SHP77 (cell line): Measurements from ENCODE around the gene ZBTB1.
A peak's percentile ranks its signal among the peaks of the same experiment; 100 is the strongest.
"Not testable (repeated sequence)": the region's sequence is repeated elsewhere in the genome, so short reads cannot be mapped to it uniquely, and the experiment has no call there.

Experiments
- DNase-seq, 2 experiments: peaks; one replicate each; lab custom pipeline; 2025; lab: John Stamatoyannopoulos, UW

The ZBTB1 gene

DNA sequence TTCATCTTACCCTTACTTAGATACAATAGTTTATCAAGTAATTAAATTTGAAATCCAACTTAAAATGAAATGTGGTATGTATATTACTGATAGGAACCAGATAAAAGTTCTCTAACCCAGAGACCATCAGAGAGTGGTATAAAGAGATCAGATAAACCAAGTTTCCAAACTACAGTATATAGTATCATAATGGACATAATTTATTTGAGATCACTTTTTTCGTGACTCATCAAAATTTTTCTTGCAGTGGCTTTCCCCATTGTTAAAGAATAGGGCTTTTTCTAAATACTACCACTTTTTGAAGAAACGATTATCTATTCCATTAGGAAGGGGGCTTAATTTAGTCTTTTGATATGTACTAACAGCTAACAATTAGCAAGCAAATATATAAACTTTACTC, 20.8 kb downstream of the ZBTB1 start:
- no peak for DNase-seq

- DNase-seq = no peak
Observed at GRCh38 chr14:64531567-64531966, 27.0 kb downstream of the ZBTB1 start.

DNA sequence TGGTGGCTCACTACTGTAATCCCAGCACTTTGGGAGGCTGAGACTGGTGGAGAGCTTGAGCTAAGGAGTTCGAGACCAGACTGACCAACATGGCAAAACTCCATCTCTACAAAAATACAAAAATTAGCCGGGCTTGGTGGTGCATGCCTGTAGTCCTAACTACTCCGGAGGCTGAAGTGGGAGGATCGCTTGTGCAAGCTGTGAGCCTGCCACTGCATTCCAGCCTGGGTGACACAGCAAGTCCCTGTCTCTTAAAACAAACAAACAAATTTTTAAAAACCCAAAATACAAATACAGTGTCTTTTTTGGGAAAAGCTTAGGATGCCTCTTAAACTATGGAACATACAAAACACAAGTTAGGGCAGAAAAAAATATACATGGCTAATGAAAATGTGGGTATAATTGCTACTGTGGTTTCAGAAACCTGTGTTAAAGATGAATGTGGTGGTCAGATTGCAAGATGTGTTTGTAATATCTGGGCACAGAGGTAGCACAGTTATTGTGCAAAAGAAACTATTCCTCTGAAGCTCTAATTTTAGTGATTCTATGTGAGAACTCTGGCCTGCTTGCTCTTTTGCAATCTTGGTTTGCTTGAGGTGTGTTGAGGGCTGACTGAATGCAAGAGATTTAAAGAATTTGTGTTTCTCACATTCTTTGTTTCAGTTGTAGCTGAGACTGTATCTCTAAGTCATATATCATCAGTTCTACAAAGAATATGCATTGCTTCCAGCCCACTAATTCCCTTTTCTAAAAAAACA, 32.1 kb downstream of the ZBTB1 start:
- DNase-seq = no peak

GRCh38 chr14:64540208-64541202, 35.9 kb downstream of the ZBTB1 start, which contains the start of gene HSPA2:
HSPA2 (plus strand) TSS chr14:64540741; CDS start chr14:64540850, 109 bp downstream.
- DNase-seq = peak; percentile 96

DNA sequence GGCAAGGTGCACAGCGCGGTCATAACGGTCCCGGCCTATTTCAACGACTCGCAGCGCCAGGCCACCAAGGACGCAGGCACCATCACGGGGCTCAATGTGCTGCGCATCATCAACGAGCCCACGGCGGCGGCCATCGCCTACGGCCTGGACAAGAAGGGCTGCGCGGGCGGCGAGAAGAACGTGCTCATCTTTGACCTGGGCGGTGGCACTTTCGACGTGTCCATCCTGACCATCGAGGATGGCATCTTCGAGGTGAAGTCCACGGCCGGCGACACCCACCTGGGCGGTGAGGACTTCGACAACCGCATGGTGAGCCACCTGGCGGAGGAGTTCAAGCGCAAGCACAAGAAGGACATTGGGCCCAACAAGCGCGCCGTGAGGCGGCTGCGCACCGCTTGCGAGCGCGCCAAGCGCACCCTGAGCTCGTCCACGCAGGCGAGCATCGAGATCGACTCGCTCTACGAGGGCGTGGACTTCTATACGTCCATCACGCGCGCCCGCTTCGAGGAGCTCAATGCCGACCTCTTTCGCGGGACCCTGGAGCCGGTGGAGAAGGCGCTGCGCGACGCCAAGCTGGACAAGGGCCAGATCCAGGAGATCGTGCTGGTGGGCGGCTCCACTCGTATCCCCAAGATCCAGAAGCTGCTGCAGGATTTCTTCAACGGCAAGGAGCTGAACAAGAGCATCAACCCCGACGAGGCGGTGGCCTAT, 36.8 kb downstream of the ZBTB1 start:
- DNase-seq = peak in 1 of 2 experiments; percentile 47

DNA sequence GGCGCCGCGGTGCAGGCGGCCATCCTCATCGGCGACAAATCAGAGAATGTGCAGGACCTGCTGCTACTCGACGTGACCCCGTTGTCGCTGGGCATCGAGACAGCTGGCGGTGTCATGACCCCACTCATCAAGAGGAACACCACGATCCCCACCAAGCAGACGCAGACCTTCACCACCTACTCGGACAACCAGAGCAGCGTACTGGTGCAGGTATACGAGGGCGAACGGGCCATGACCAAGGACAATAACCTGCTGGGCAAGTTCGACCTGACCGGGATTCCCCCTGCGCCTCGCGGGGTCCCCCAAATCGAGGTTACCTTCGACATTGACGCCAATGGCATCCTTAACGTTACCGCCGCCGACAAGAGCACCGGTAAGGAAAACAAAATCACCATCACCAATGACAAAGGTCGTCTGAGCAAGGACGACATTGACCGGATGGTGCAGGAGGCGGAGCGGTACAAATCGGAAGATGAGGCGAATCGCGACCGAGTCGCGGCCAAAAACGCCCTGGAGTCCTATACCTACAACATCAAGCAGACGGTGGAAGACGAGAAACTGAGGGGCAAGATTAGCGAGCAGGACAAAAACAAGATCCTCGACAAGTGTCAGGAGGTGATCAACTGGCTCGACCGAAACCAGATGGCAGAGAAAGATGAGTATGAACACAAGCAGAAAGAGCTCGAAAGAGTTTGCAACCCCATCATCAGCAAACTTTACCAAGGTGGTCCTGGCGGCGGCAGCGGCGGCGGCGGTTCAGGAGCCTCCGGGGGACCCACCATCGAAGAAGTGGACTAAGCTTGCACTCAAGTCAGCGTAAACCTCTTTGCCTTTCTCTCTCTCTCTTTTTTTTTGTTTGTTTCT, 37.6 kb downstream of the ZBTB1 start:
- DNase-seq = no peak

DNA sequence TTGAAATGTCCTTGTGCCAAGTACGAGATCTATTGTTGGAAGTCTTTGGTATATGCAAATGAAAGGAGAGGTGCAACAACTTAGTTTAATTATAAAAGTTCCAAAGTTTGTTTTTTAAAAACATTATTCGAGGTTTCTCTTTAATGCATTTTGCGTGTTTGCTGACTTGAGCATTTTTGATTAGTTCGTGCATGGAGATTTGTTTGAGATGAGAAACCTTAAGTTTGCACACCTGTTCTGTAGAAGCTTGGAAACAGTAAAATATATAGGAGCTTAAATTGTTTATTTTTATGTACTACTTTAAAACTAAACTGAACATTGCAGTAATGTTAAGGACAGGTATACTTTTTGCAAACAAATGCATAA, 38.2 kb downstream of the ZBTB1 start:
- no peak for DNase-seq

- no peak for DNase-seq
Observed at GRCh38 chr14:64544607-64545312, 40.2 kb downstream of the ZBTB1 start.

- DNase-seq = no peak
Observed at GRCh38 chr14:64549016-64549415, 44.4 kb downstream of the ZBTB1 start.

DNA sequence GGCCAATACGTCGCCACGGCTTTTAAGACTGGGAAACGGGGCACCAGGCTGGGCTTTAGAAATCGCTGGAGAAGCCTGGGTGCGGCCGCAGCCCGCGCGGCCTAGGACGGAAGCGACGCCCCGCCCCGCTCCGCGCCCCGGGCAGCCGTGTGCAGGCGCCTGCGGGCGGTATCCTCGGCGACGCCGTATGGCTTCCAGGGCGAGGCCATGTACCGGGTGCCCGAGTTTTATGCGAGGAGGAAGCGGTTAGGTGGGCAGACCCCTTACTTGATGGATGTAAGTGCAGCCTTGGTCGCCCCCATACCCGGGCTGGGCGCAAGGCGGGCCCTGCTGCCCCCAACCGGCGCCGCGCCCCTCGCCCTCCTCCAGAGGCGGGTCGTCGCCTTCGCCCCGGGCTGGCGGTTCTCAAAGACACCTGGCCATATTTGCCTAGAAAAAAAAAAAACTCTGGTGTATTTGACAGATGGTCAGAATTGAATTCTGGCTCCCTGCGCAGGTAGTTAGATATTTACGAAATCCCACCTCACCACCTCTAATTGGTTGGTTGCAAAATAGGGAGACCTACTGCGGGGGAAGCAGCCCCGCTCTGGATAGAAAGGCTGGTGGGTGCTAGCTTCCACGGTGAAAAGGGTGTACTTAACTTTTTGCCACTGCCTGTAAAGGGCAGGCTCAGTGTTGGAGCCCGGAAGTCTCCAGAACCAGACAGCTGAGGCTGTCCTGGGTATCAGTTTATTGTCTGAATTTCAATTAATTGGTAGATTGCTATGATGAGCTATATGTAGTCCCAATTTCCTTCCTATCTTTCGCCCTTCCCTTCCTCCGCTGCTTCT, 45.4 kb downstream of the ZBTB1 start, which contains the start of gene PPP1R36:
PPP1R36 (plus strand) TSS at position 171 of the 830 bp plus-strand sequence; CDS start at position 208, 37 bp downstream.
- peak; percentile 40 to 78 for DNase-seq

GRCh38 chr14:64550621-64551333, 46.2 kb downstream of the ZBTB1 start:
- peak; percentile 12 to 59 for DNase-seq

DNA sequence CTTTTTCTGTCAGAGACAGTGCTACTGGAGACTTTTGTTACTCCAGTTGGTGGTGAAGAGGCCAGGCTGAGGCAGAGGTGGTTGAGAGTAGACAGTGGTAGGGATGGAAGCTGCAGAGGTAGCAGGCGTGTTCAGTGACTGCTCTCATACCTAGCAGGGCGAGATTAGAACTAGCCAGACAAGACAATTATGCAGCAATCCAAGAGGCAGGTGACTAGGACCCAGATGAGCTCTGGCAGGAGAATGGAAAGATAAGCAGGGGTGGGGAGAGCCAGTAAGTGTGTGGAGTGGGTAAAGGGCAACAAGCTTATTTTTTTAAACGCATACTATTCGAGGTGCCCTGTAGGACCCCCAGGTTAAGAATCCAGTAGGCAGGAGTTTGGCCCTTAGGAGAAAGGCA, 50.0 kb downstream of the ZBTB1 start:
- DNase-seq = no peak

GRCh38 chr14:64556526-64556925, 52.0 kb downstream of the ZBTB1 start:
- no peak for DNase-seq

DNA sequence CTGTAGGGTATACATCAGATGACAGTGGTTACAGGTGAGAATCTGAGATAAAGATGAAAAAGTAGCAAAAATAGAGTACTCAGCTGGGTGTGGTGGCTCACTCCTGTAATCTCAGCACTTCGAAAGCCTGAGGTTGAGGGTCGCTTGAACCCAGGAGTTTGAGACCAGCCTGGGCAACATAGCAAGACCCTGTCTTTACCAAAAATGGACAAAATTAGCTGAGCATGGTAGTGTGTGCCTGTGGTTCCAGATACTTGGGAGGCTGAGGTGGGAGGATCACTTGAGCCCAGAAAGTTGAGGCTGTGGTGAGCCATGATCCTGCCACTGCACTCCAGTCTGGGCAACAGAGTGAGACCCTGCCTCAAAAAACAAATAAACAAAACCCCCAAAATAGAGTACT, 53.6 kb downstream of the ZBTB1 start:
- not testable (repeated sequence) for DNase-seq

GRCh38 chr14:64561631-64562030, 57.1 kb downstream of the ZBTB1 start:
- DNase-seq = no peak

DNA sequence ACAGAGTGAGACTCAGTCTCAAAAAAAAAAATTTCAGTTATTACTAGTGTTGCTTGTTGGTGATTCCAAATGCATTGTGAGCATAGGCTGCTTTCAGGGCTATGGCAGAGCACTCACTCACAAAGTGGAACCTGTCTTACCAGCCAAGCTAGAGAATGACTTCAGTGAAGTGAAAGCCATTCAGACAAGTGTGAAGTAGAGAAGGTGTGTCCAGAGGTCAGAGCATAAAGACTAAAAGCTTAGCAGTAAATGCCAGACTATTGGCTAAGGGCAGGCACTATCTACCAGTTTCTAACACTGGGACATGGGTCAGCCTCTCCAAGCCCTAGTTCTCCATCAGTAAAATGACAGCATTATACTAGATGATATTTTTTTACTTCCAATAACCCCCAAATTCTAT, 57.9 kb downstream of the ZBTB1 start:
- no peak for DNase-seq

DNA sequence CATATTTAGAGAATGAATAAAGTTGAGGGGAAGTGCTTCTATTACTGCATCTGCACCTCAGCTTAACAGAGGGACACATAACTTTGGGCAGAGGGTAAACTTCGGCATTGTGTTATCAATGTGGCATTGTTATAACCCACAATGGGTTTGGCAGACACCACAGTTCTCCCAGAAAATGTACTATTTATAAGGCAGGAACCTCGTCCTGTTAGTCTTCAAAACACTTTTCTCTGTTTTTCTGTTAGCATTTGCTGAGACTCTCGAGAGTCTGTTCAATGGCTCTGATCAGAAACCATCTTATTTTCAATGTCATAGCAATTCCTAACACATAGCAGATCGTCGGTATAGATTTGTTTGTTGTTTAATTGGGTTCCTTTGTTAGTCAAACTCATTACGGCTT, 59.1 kb downstream of the ZBTB1 start:
- no peak for DNase-seq

- no peak for DNase-seq
Observed at GRCh38 chr14:64566651-64567122, 62.1 kb downstream of the ZBTB1 start.

DNA sequence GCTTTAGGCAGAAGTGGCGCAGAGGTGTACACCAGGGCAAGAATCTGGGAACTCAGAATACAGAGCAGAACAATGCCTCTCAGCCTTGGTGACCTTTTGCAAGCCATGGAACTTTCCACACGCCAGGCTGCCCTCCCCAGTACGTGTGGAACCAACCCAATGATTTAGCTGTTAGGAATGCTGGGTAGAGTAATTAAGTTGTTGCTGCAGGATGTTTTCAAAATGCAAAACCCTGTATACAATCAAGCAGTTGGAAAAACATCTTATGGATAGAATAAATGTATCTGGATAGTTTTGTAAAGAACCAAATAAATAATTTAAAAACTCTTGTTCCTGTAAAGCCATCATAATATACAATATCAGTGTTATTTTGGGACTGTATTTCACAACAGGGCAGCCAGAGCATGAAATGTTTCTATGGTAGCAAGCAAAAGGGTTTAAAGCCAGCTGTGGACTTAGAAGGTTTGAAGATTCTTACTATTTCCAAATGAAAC, 64.6 kb downstream of the ZBTB1 start:
- DNase-seq = no peak
